HepG2 (cell line): ENCODE measurements around the gene TIMM17B. TPM values are rescaled to one million over a fixed set of nuclear protein-coding genes. Genes with fewer than 3 reads are reported as not detected.

Experiments
- ATAC-seq: fragments of 200-7000 bp; cut with Tn5 transposase; 3 replicates; pipeline ENCODE4 v1.9.1; 2020; ENCODE audit warnings: mild to moderate bottlenecking, moderate library complexity
- BruUV-seq: library from RNA; stranded (reverse); fragments of 400-500 nt; replicated peaks from 2 replicates; lab custom pipeline; 2021; lab: Mats Ljungman, UMichigan
- CTCF ChIA-PET: fragments of 300-600 bp; formaldehyde crosslinking; extraction: SDS; loops from one replicate; lab custom pipeline; 2021; ENCODE audit warnings: low total read pairs, inconsistent platforms, low intra/inter-chr PET ratio; lab: Yijun Ruan, JAX
- POLR2A ChIA-PET: fragments of 350-600 bp; sonication (Branson Sonifier 250); formaldehyde crosslinking; loops from one replicate; lab custom pipeline; 2020; ENCODE audit warnings: antibody characterized with exemption, inconsistent platforms; lab: Yijun Ruan, JAX
- DNase-seq: peaks from one replicate; pipeline ENCODE4 v3.0.0-alpha.2; 2015; ENCODE audit warnings: low spot score
- FAIRE-seq: peaks from 3 replicates; lab custom pipeline; 2011; peaks lifted over from hg19 to GRCh38; lab: Jason Lieb, UNC
- H2AFZ ChIP-seq: one replicate; pipeline ENCODE4 v1.6.1; 2011; ENCODE audit warnings: low read length, inconsistent platforms
- H3K27ac ChIP-seq: fragments of 300-600 bp; 3 replicates; pipeline ENCODE4 v1.8.0; 2011; ENCODE audit warnings: mixed run types, mild to moderate bottlenecking, mixed read lengths, low read length, inconsistent platforms; ENCODE audit not compliant: insufficient read depth; ENCODE audit errors: extremely low read length
- H3K27me3 ChIP-seq, 2 experiments: fragments of 200-600 bp in 1 of 2; 2 replicates in 1 of 2; 3 replicates in 1 of 2; pipeline versions ENCODE4 v1.6.0 to v1.8.0; 2011; ENCODE audit warnings: low read length in 2 of 2, mild to moderate bottlenecking in 2 of 2, moderate library complexity in 2 of 2, inconsistent platforms in 1 of 2; ENCODE audit not compliant: insufficient read depth in 2 of 2, control insufficient read depth in 1 of 2
- H3K36me3 ChIP-seq, 2 experiments: fragments of 200-600 bp in 1 of 2; replicated peaks in 1 of 2; 2 replicates in 1 of 2; 3 replicates in 1 of 2; pipeline versions ENCODE4 v1.5.1 to v1.8.0; 2011; ENCODE audit warnings: low read length in 2 of 2, inconsistent platforms in 1 of 2; ENCODE audit not compliant: insufficient read depth in 2 of 2, control insufficient read depth in 1 of 2
- H3K4me1 ChIP-seq: 2 replicates; pipeline ENCODE4 v1.5.1; 2012; ENCODE audit warnings: low read length, inconsistent platforms; ENCODE audit not compliant: insufficient read depth
- H3K4me2 ChIP-seq: 2 replicates; pipeline ENCODE4 v1.6.0; 2011; ENCODE audit warnings: low read depth, low read length, inconsistent platforms
- H3K4me3 ChIP-seq, 3 experiments: fragments of 200-600 bp in 1 of 3; sonication (generic), shearing (Covaris generic) in 1 of 3; replicated peaks in 1 of 3; 2 replicates each; pipeline ENCODE4 v1.5.1; 2011 to 2016; ENCODE audit warnings: low read length in 3 of 3, inconsistent platforms in 2 of 3, low read depth in 2 of 3, mild to moderate bottlenecking in 2 of 3, control low read depth in 1 of 3, mixed read lengths in 1 of 3; ENCODE audit not compliant: insufficient read depth in 1 of 3
- H3K79me2 ChIP-seq: one replicate; pipeline ENCODE4 v1.6.1; 2011; ENCODE audit warnings: low read length, inconsistent platforms; ENCODE audit not compliant: insufficient read depth
- H3K9ac ChIP-seq: 2 replicates; pipeline ENCODE4 v1.6.0; 2011; ENCODE audit warnings: mild to moderate bottlenecking, low read depth, low read length, inconsistent platforms; ENCODE audit not compliant: insufficient read depth
- H3K9me3 ChIP-seq: 2 replicates; pipeline ENCODE4 v1.5.1; 2012; ENCODE audit warnings: mild to moderate bottlenecking, low read length
- H4K20me1 ChIP-seq: 2 replicates; pipeline ENCODE4 v1.6.0; 2011; ENCODE audit warnings: inconsistent platforms, mild to moderate bottlenecking, low read length, moderate library complexity; ENCODE audit not compliant: insufficient read depth
- ASH2L ChIP-seq: fragments of 300-600, 200-600 bp; sonication (generic); IDR thresholded peaks from 2 replicates; pipeline ENCODE4 v1.7.0; 2017; ENCODE audit warnings: low read depth, mild to moderate bottlenecking, moderate library complexity, mixed read lengths, low read length; ENCODE audit not compliant: insufficient read length
- DR1 ChIP-seq: sonication (generic); formaldehyde crosslinking; IDR thresholded peaks from 2 replicates; pipeline ENCODE4 v1.8.0; 2021; ENCODE audit warnings: mild to moderate bottlenecking, missing genetic modification reagents, inconsistent platforms
- FIP1L1 ChIP-seq: fragments of 200-400 bp; formaldehyde crosslinking; IDR thresholded peaks from 2 replicates; pipeline ENCODE4 v1.6.1; 2018; ENCODE audit warnings: low read depth, mild to moderate bottlenecking, low read length, moderate library complexity, borderline replicate concordance; ENCODE audit not compliant: insufficient read depth
- FOXP1 ChIP-seq, 2 experiments: fragments of 450-650 bp in 1 of 2; IDR thresholded peaks; 2 replicates each; pipeline ENCODE4 v1.6.1; 2017 to 2018; ENCODE audit warnings: antibody characterized with exemption in 1 of 2
- GATA4 ChIP-seq: sonication (generic); IDR thresholded peaks from 2 replicates; pipeline ENCODE4 v1.6.1; 2016; ENCODE audit warnings: antibody characterized with exemption, low read depth, borderline replicate concordance
- KLF16 ChIP-seq, 2 experiments: sonication (generic) in 1 of 2; formaldehyde crosslinking in 1 of 2; IDR thresholded peaks; 2 replicates each; pipeline versions ENCODE4 v1.6.1 to v1.8.0; 2016 to 2023; ENCODE audit warnings: missing genetic modification reagents in 2 of 2, missing compliant biosample characterization in 1 of 2
- SAP130 ChIP-seq: IDR thresholded peaks from 2 replicates; pipeline ENCODE4 v1.6.1; 2016; ENCODE audit warnings: low read depth
- ZMYM4 ChIP-seq: sonication (generic); formaldehyde crosslinking; IDR thresholded peaks from 2 replicates; pipeline ENCODE4 v1.8.1; 2023; ENCODE audit warnings: mild to moderate bottlenecking, missing genetic modification reagents
- ZNF878 ChIP-seq: sonication (generic); formaldehyde crosslinking; IDR thresholded peaks from 2 replicates; pipeline ENCODE4 v1.8.1; 2023; ENCODE audit warnings: mild to moderate bottlenecking, missing genetic modification reagents, moderate library complexity
- ZSCAN29 ChIP-seq: sonication (generic); formaldehyde crosslinking; conservative IDR thresholded peaks from 2 replicates; pipeline ENCODE4 v1.4.0; 2020; ENCODE audit warnings: mild to moderate bottlenecking, missing genetic modification reagents
- WGBS: methylation state at CpG from one replicate; pipeline ENCODE4 v1.1.6; 2017; ENCODE audit warnings: low lambda C conversion rate; 5-methylcytosine and 5-hydroxymethylcytosine counted together
- in situ Hi-C: cut with HindIII; loops from 2 replicates; pipeline ENCODE4 v1.10.0; 2017; ENCODE audit warnings: low pct_unique_long_range_greater_than_20kb; ENCODE audit not compliant: extremely low pct_ligation_motif_present
- intact Hi-C: fragments of 100-400 bp; cut with micrococcal nuclease; formaldehyde crosslinking; loops from one replicate; pipeline ENCODE4 v1.10.0; 2022; ENCODE audit not compliant: unreplicated experiment
- polyA plus RNA-seq, 8 experiments: library from polyadenylated mRNA; depleted of rRNA in 3 of 8; stranded (reverse) in 7 of 8; unstranded in 1 of 8; fragments of >200 nt; fragmentation: Illumina TruSeq in 4 of 8; extraction: Trizol in 4 of 8; gene quantifications; 2 replicates each; pipeline versions ENCODE4 v1.2.1 to v1.2.3, GENCODE V29; 2011 to 2016; ENCODE audit warnings: low read depth in 4 of 8, missing spikeins in 1 of 8, mixed read lengths in 1 of 8; ENCODE audit not compliant: insufficient read depth in 1 of 8
- total RNA-seq, 5 experiments: library from RNA; depleted of rRNA; stranded (reverse); fragments of >200 nt; fragmentation: Illumina TruSeq; extraction: Trizol; gene quantifications; 2 replicates each; pipeline ENCODE4 v1.2.3, GENCODE V29; 2016; ENCODE audit warnings: low read depth in 1 of 5
- TF ChIP-seq, protein P1 (sequence below): sonication (generic); formaldehyde crosslinking; IDR thresholded peaks from 2 replicates; pipeline ENCODE4 v1.4.0; 2020; ENCODE audit warnings: low read depth, mild to moderate bottlenecking, missing genetic modification reagents

TIMM17B gene
- total and polyA plus RNA-seq, 2 of the 13 experiments (the other 11 are each of a cell fraction or from before 2014, with no cell fraction given), result 56.0 to 72.5 TPM

- H4K20me1 ChIP-seq, result no peaks in the 10 kb centered on the region
- no CpG with 5 or more reads among the region's 15 CpGs for WGBS
- no peaks in the 10 kb centered on the region for H3K9me3 ChIP-seq
- POLR2A ChIA-PET, result interaction anchor here (0.6 to 1.5 kb wide), 3 partner anchors 22 to 28 kb away, joined by 3 to 7 read pairs (median 3); partner anchors contain the start of genes PQBP1 and TIMM17B
- H3K27ac ChIP-seq, result peak overlapping the region; percentile 59
- no peak overlapping the region for H2AFZ ChIP-seq
- TF ChIP-seq ASH2L (peak; percentile 8), FIP1L1 (no peak)
- peak overlapping the region; percentile 46 to 75 (median 53); a peak in 5 of 6 replicates for H3K4me3 ChIP-seq
- H3K79me2 ChIP-seq, result peaks cover 13% of the 10 kb centered on the region
- CTCF ChIA-PET, result no interaction called here
- BruUV-seq, result no TSS peak
- peaks cover 3 to 20% of the 10 kb centered on the region in 2 experiments; a peak in 3 of 5 replicates for H3K36me3 ChIP-seq
- in situ Hi-C loops, result no loop called here
- ATAC-seq (peak; percentile 47), DNase-seq (no peak), FAIRE-seq (no peak)
- peak overlapping the region; percentile 43; the same call in 1 of the 2 replicates for H3K9ac ChIP-seq
- H3K4me2 ChIP-seq, result peak overlapping the region; percentile 65
- H3K4me1 ChIP-seq, result peaks cover 31% of the 10 kb centered on the region
- H3K27me3 ChIP-seq, result no peaks in the 10 kb centered on the region
- intact Hi-C loops, result loop anchor here (5.0 to 10.0 kb wide), 2 partner anchors 155 to 272 kb away; partner anchors contain the start of gene GLOD5
These were observed 21.8 kb upstream of the TIMM17B start for GRCh38 chrX:48919360-48919841.

DNA sequence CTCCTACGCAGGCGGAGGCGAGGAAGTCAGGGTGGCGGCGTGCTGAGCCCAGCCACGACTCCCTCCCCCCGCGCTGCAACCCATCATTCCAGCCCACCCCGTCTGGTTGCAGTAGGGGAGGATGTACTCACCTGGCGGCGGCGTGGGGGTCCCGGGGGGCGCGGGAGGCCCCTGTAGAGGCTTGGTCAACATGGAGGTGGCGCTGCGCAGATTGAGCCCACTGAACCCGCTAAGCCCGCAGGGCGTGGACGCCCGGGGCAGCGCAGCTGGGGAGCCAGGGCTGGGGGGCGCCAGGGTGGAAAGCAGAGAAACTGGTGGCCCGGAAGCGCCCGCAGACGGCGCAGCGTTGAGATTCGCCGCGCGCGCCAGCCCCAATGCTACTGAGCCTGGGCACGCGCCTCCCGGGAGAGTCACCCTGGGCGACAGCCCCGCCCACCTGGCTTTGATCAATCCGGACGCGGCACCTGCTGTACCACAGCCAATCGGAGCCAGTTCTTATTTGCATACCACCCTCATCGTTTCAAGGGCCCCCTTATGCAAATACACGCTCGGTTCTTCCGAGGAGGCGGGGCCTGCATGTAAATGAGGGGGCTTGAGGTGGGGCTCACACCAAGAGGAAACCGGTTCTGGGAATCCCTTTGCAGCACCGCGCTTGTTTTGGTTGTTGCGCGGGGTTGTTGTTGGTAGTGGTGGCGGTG, 21.2 kb upstream of the TIMM17B start, which contains the start of gene PIM2:
Gene PIM2 (minus strand): TSS at position 382 of the 698 bp plus-strand sequence. CDS start 190 bp downstream, at position 192.
- intact Hi-C loops, result loop anchor here (5.0 to 10.0 kb wide), 2 partner anchors 154 to 271 kb away; partner anchors contain the start of gene GLOD5
- POLR2A ChIA-PET, result interaction anchor here (0.6 to 1.5 kb wide), 3 partner anchors 21 to 28 kb away, joined by 3 to 7 read pairs (median 3); partner anchors contain the start of genes PQBP1 and TIMM17B
- H3K79me2 ChIP-seq, result peaks cover 13% of the 10 kb centered on the region
- TF ChIP-seq ZNF878 (CRISPR knock-in tag) (0 out of 2 replicates have a peak, but pooled peaks have one; percentile 43), ZSCAN29 (CRISPR knock-in tag) (0 out of 2 replicates have a peak, but pooled peaks have one; percentile 38), FOXP1 (IDR thresholded peaks at IDR 0.05) (no peak), FOXP1 (CRISPR knock-in tag; IDR thresholded peaks at IDR 0.05) (0 out of 2 replicates have a peak, but pooled peaks have one; percentile 14), SAP130 (CRISPR knock-in tag) (peak; percentile 79), ZMYM4 (0 out of 2 replicates have a peak, but pooled peaks have one; percentile 52), ASH2L (peak; percentile 34), KLF16 (CRISPR knock-in tag; IDR thresholded peaks at IDR 0.05) (0 out of 4 replicates have a peak, but pooled peaks of 1 of the 2 experiments have one; percentile 51), GATA4 (peak; percentile 36; the same call in 1 of the 2 replicates), DR1 (CRISPR knock-in tag) (peak; percentile 94)
- TF ChIP-seq, protein P1, sequence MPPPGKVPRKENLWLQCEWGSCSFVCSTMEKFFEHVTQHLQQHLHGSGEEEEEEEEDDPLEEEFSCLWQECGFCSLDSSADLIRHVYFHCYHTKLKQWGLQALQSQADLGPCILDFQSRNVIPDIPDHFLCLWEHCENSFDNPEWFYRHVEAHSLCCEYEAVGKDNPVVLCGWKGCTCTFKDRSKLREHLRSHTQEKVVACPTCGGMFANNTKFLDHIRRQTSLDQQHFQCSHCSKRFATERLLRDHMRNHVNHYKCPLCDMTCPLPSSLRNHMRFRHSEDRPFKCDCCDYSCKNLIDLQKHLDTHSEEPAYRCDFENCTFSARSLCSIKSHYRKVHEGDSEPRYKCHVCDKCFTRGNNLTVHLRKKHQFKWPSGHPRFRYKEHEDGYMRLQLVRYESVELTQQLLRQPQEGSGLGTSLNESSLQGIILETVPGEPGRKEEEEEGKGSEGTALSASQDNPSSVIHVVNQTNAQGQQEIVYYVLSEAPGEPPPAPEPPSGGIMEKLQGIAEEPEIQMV (CRISPR knock-in tag), result no peak

More for the DNA sequence above, 21.2 kb upstream of the TIMM17B start, which contains the start of gene PIM2:
- H2AFZ ChIP-seq, result no peak within 1 kb of the TSS
- peaks cover 31% of the 10 kb centered on the region for H3K4me1 ChIP-seq
- H3K4me2 ChIP-seq, result peak within 1 kb of the TSS; percentile 83
- ATAC-seq (peak; percentile 88), DNase-seq (peak; percentile 90), FAIRE-seq (peak; percentile 98)
- no TSS peak for BruUV-seq
- no CpG with 5 or more reads among the region's 55 CpGs for WGBS
- in situ Hi-C loops, result no loop called here
- H4K20me1 ChIP-seq, result no peaks in the 10 kb centered on the region
- peak within 1 kb of the TSS; percentile 76 for H3K9ac ChIP-seq
- H3K27ac ChIP-seq, result peak within 1 kb of the TSS; percentile 68
- no peaks in the 10 kb centered on the region for H3K27me3 ChIP-seq
- peaks cover under 1 to 18% of the 10 kb centered on the region in 2 experiments; a peak in 3 of 5 replicates for H3K36me3 ChIP-seq
- no peaks in the 10 kb centered on the region for H3K9me3 ChIP-seq
- peak within 1 kb of the TSS; percentile 60 to 85 (median 75); a peak in 5 of 6 replicates for H3K4me3 ChIP-seq
- CTCF ChIA-PET, result no interaction called here
